CD4-positive, alpha-beta T cell treated with Interleukin-15 for 1 hour (primary cell): ENCODE results near the gene PNPLA2.
A peak's percentile ranks its signal among the peaks of the same experiment; 100 is the strongest.

ENCODE experiments used
- DNase-seq: peaks from one replicate; pipeline ENCODE4 v3.0.0-alpha.2; 2020

The PNPLA2 gene

DNA sequence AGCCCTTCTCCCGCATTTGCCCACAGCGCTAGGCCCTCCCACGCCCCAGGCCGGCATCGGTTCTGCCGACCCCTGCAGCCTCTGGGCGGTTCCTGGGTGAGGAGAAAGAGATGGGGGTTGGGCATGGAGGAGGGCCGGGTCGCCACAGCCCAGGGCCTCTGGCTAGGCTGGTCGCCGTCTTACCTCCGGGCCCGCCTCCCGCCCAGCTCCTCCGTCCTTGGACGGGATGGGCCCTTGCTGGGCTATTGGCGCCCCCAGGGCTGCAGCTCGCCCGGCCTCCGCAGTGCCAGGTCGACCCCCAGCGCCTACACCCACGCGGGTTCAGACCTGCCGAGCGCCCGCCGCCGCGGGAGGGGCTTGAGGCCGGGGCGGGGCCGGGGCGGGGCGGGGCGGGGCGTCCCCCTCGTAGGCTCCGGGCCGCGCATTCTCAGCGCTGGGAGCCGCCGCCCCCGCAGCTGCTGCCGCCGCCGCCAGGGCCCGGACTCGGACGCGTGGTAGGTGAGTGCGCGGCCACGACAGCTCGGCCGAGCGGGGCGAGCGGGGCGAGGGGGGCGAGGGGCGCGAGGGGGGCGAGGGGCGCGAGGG lies 13.9 kb downstream of the PNPLA2 start, which contains the start of gene CD151:
Gene CD151 (plus strand): TSS at position 424 of the 585 bp plus-strand sequence. CDS start 3,118 bp downstream, outside the sequence.
- no peak for DNase-seq

DNA sequence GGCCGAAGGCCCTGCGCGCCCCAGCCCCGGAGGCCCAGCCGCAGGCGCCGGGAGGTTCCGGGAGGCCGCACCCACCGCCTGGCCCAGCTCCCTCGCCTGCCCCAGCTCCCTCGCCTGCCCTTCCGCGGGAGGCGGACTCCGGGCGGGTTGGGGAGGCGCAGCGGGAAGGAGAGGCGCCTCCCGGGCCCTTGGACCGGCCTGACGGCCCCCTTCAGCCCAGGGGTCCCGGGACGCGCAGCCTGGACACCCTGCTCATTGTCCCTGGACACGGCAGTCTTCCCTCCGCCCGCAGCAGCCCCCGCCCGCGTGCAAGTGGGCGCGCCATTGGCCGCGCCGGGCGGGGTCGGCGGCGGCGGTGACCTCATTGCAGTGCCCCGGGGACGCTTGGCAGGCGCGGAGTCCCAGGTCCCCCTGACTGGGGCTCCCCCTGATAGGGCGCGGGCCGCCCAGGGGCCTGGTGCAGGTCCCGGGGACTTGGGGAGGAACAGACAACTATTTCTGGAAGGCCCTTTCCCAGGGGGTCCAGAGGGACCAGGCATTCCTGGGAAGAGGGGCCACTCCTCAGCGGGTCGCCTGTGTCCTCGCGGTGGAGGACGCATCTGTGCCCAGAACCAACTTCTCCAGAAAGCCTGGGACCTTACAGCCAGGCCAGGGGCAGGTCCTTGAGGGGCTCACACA lies 14.5 kb downstream of the PNPLA2 start:
- DNase-seq, result no peak

DNA sequence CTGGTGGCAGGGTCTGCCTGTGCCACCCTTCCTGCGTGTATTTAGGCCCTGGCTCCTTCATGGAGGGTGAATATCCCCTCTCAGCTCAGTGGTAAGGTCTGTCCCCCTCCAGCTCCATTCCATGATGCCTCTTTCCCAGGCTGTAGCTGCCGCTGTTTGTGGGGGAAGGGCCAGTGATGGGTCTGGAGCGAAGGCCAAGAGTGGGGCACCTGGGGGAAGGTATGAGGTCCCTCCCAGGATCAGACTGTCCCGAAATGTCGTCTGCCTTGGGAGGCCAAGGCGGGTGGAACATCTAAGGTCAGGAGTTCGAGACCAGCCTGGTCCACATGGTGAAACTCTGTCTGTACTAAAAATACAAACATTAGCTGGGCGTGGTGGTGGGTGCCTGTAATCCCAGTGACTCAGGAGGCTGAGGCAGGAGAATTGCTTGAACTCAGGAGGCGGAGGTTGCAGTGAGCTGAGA lies 15.2 kb downstream of the PNPLA2 start:
- DNase-seq, result no peak

DNA sequence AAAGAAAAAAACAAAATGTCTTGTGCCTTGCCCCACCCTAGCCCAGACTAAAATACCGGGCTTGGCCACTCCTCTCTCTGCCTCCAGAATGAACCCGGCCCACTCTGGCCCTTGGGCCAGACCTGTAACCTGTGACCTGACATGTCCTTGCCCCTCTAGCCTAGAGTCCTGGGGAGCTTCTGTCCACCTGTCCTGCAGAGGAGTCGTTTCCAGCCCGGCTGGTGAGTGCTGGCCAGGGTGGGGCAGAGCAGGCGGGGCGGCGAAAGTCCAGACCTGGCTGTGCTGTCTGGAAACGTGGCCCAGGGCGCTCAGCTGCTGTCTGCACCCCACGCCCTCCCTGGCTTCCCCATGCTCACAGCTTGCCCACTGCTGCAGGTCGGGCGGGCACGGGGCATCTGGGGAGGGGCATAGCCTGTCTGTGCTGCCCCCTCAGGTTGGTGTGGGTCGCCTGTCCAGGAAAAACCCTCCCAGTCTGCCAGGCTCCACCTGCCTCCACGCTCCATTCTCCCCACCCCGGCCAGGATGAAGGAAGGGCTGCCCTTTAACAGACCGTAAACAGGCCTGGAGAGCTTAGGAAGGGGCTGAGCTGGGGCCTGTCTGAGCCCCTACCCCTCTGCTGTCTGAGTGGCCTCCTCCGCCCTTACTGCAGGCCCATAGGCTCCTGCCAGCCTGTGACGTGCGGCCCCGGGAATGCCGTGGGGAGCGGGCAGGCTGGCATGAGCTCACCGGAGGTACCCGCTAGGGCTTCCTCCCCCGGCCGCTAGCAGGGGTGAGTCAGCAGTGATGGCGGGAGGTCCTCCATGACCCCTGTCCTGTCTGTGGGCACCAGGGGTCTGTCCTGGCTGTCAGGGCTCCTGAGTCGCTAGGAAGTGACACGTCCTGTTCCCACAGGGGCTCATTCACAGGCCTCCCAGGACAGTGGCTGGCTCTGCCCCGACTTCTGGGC lies 15.9 kb downstream of the PNPLA2 start:
- DNase-seq, result peak; percentile 58

DNA sequence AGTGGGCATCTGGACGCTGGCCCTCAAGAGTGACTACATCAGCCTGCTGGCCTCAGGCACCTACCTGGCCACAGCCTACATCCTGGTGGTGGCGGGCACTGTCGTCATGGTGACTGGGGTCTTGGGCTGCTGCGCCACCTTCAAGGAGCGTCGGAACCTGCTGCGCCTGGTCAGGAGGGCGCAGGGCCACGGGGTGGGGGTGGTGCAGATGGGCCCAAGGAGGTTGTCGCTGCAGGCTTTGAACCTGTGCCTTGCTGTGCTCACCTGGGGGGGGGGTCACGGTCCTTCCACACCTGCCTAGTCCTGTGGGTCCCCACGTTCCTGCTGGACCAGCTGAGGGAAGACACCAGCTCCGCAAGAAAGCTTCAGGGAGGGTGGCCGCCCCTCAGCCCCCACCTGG lies 17.6 kb downstream of the PNPLA2 start:
- DNase-seq, result no peak

DNA sequence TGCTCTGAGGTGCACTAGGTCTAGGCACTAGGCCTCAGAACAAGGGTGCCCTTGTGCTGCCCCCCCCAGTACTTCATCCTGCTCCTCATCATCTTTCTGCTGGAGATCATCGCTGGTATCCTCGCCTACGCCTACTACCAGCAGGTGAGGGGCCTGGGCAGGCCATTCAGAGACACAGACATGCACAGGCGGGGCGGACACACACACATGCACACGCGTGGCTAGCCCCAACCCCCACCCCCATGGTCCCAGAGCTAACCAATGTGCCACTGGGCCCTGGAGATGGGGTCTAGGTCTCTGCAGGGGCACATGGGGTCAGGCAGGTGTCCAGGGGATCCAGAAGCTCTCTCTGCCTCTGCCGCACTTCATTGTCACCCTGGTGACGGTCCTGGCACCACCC lies 18.0 kb downstream of the PNPLA2 start:
- DNase-seq, result no peak

DNA sequence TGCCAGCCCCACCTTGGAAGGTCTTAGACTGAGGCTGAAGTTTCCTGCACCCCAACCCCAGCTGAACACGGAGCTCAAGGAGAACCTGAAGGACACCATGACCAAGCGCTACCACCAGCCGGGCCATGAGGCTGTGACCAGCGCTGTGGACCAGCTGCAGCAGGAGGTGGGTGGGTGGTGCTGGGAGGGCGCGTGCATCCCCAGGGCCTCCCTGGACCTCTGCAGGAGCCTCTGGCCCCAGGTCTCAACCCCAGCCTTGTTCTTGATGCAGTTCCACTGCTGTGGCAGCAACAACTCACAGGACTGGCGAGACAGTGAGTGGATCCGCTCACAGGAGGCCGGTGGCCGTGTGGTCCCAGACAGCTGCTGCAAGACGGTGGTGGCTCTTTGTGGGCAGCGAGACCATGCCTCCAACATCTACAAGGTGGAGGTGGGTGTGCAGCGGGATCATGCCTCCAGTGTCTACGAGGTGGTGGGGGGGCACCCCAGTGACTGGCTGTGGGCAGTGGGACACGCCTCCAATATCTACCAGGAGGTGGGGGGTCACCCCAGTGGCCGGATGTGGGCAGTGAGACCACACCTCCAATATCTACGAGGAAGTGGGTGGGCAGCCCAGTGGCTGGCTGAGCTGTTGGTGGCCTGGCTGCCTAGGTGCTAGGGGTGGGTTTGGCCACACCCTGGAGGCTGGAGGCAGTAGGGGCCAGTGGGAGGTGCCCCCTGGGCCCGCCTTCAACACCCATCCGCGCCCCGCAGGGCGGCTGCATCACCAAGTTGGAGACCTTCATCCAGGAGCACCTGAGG lies 18.7 kb downstream of the PNPLA2 start:
- no peak for DNase-seq

DNA sequence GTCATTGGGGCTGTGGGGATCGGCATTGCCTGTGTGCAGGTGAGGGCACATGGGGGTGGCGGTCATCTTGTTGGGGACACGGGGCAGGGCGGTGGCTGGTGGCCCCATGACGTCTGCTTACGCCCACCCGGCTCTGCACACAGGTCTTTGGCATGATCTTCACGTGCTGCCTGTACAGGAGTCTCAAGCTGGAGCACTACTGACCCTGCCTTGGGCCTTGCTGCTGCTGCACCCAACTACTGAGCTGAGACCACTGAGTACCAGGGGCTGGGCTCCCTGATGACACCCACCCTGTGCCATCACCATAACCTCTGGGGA lies 19.2 kb downstream of the PNPLA2 start:
- DNase-seq, result no peak

DNA sequence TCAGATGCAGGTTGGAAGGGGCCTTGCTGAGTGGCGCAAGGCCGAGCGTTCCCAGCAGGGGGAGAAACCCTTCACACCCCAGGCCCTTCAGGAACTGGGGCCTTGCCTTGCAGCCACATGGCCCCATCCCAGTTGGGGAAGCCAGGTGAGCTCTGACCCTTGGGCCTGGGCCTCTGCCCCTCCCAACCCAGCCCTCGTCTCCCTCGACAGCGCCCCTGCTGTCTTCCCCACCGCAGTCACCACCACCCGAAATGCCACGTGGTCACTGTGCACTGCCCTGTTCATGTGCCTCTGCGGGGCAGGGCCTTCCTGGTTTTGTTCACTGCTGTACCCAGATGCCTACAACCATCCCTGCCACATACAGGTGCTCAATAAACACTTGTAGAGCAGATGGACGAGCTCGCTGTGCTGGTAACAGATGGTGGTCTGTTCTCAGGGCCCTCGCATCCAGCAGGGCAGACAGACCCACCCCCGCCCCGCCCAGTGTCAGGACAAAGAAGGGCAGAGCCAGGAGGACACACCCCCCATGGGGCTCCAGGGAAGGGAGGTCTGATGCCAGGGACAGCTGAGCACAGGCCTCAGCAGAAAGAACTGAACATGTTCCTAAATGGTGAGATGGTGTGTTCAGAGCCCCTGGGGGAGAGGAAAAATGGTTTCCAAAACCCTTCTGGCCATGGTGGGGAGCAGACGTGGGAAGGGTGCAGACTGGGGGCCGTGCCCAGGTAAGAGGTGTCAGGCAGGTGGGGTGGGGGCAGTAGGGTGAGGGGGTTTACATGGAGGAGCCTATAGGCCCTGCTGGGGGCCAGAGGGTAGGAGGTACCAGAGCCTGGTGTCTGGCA lies 19.9 kb downstream of the PNPLA2 start:
- DNase-seq, result no peak

DNA sequence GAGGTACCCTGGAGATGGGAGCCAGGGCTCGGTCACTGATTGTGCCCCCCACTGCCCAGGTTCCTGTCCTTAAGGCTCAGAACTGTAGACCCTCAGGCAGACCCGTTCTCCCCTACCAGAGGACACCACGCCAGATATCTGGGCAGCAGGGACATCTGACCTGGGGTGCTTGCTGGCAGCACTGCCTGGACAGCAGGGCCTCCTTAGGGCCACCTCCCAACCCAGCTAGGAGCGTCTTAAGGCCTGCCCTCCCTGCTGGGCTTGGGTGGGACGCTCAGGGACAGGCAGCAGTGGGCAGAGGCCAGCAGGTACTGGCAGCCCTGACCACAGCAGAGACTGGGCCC lies 20.5 kb downstream of the PNPLA2 start:
- no peak for DNase-seq

DNA sequence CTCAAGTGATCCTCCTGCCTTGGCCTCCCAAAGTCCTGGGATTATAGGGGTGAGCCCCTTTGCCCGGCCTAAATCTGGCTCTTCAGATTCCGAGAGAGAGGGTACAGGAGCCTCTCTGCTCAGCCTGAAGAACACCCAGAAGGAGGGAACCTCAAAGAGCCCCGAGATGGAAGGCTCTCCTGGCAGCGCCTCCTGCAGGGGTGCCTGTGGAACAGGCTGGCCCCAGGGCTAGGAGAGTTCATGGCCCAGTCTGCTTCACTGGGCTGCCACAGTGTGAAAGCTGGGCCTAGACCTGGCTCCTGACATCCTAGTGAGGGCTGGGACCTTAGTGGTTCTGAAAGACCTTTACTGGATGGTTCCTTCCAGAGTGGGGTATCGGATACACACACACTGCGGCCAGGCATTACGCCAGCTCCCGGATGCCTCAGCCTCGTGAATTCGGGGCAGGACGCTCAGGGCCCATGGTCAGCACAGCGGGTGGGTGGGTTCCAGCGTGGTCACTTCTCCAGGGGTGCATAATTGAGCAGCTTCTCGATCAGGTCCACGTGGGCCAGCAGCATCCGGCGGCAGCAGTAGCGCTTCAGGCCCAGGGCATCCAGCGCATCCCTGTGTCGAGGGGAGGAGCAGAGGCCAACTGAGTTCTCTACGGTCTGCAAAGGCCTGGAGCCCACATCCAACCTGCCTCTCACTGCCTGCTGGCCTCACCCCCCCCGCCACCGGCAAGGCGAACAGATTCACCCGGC lies 21.3 kb downstream of the PNPLA2 start:
- DNase-seq, result no peak

DNA sequence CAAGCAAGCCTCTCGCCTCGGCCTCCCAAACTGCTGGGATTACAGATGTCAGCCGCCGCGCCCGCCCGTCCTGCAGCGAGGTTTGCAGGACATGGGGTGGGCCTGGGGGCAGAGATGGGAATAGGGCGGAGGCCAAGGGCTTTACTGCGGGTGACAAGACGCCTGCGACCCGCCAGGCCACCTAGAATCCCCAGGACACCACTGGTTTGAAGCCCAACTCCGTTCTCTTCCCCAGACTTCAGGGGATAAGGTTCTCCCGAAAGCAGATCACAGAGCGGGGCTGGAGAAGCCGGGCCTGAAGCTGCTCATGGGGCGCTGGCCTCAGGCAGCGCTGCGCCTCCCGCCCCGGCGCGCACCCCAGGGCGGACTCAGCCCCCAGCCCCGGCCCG lies 23.3 kb downstream of the PNPLA2 start:
- no peak for DNase-seq

DNA sequence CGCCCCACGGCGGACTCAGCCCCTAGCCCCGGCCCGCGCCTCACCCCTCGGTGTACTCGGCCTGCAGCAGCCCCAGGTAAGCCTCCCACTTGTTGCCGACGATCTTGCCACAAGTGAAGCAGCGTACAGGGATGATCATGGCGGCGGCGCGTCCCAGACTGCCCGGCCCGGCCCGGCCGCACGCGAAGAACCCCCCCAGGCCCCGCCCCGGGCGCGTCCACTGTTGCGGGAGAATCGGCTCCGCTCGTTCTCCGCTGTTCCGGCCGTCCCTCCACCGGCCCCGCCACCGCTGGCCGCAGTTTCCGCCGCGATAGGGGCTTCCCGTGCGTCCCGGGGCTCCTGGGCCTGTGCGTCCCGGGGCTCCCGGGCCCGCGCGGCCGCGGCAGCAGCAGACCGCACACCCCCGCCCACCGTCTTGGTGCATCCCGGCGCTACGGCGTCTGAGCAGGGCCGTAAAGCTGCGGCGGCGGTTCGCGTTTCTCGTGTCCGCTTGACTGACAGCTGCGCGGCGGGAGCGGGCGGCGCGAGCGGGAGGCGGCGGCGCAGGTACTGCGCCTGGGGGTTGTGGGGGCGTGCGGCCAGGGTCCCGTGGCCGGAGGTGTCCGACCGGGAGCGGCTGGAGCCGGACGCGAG lies 23.8 kb downstream of the PNPLA2 start, which contains the start of the genes POLR2L and TSPAN4:
Gene POLR2L (minus strand): TSS at position 160 of the 633 bp plus-strand sequence. CDS start 21 bp downstream, at position 139.
Gene TSPAN4 (plus strand): TSS at position 483 of the 633 bp plus-strand sequence. CDS start 7,453 bp downstream, outside the sequence.
- peak; percentile 83 for DNase-seq

DNA sequence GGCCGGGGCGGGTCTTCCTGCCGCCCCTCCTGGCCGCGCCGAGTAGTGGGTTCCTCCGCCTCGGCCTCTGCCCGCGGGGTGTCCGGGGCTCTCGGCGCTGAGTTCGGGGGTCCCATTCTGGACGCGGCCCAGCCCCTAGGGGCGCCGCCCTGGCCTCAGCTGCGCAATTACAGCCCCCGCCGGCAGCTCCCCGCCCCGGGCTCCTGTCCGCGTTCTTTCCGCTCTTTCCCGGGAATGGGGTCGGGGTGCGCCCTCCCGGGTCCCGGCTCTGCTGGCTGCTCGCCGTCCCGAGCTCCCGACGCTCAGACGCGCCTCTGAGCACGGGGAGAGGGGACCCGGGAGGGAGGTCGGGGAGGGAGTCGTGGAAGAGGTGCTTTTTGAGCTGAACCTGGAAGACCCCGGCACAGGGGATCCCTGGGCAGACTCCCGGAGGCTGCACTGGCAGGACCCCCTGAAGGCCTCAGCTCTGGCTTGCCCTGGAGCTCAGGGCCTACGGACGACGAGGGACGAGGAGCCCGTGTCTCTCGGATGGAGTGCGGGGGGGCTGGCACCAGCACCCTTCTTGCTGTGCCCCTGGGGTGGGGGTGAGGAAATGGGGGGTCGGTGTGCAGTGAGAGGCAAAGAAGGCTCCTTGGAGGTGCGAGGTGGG lies 24.5 kb downstream of the PNPLA2 start:
- no peak for DNase-seq

DNA sequence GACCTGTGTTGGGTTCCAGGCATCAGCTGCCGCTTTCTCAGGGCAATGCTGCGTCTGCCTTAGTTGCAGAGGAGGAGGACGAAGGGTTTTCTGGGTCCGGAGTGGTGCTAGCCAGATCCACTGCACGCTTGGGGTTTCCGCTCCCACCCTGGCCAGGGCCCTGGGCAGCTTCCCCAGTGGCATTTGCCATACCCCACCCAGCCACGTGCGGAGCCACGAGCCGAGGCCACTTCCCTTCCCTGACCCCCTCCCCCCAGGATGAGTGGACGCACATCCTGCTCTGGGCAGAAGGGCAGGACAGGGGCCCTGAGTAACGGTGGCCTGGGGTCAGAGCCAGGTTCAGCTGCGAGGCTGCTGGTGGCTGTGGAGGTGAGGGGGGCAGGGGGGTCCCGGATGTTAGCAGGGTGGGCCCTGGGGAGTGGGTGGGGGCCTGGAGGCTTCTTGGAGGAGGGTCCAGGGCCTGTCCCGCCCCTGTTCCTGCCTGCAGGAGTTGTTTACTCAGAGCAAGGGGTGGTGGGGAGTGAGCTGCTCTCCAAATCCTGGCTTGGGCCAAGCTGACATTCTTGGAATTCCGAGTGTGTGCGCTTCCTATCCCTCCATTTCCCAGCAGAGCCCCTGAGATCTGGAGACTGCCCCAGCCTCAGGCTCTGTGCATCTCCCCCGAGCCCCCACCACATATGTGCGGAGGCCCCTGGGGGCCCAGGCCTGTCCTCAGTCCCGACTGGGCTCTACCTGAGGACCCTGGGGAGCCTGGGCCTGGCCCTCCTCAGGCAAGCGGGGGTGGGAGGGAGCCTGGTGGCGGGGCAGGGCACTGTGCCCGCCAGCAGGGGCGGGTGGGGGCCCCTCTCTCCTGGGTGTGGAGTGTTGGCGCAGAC lies 25.3 kb downstream of the PNPLA2 start:
- DNase-seq, result peak; percentile 74

DNA sequence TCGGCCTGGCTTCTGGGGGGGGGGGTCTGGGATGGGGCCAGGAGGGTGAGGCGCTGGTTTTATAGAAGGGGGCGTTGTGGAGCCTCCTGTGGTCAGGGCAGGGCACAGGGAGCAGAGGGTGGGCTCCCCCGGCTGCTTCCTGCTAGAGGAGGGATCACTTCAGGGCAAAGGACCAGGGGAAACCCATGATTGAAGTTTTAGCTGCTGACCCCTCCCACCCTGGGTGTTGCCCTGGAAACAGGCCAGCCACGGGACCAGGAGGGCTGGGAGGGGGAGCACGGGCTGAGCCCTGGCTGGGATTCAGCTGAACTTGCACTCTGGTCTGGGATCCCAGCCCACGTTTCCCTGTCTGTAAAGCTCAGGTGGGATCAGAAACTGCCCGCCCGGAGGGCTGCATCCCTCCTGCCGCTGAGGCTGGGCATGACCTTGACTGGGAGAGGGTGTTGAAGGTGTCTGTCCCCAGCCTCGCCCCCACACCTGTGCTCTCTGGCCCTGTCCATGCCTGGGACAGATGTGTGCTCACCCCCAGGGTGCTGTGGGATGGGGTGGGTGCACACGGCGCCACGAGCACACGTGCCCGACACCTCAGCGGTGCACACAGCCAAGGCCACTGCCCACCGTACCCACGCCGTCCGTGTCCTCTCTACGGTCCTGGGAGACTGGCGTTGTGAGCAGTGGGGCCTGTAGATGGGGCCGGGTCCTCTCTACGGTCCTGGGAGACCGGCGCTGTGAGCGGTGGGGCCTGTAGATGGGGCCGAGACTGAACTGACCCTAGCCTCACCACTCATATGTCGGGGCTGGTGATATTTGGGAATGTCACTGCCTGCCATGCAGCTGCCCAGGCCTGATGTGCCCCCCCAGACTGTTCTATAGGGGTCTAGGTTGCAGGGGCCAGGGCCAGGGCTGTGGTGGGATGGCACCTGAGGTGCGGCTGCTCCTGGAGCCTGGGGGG lies 26.3 kb downstream of the PNPLA2 start:
- DNase-seq, result peak; percentile 65

DNA sequence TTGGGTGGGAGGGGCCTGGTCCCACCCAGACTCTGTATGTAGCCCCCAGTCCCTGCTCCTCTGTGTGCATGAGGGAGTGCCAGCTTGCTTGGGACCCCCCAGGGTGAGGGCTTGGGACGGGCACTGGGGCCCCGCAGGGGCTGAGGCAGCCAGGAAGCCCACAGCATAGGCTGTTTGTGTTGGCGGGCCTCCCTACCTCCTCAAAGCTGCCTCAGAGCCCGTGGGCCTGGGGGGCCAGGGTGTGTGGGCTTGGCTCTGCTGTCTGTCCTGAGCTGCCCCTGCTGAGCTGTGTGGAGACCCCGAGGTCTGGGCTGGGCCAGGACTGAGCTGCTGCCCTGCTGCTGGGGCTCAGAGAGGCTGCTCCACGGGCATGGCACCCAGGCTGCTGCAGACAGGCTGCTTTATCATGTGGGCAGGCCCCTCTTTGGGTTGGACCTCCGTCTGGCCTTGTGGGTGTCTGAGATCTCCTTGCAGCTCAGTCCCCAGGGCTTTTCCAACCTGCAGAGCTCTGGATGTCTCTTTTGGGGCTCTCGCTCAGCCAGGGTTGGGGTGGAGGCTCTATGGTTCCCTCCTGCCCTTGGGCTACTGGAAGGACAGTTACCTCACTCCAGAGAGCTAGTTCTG lies 27.3 kb downstream of the PNPLA2 start:
- no peak for DNase-seq
